Fibroblast of mammary gland (primary cell): ENCODE data around the gene PLTP.

ENCODE experiments used
- DNase-seq: peaks from one replicate; pipeline ENCODE4 v3.0.0-alpha.2; 2010; ENCODE audit warnings: low read depth
- H3K4me3 ChIP-seq: 2 replicates; pipeline ENCODE4 v1.5.1; 2011; ENCODE audit warnings: low read depth, mild to moderate bottlenecking, low read length, moderate library complexity; ENCODE audit not compliant: control insufficient read depth
- CTCF ChIP-seq: conservative IDR thresholded peaks from 2 replicates; pipeline ENCODE4 v1.5.1; 2011; ENCODE audit warnings: low read depth, low read length, inconsistent platforms; ENCODE audit not compliant: control insufficient read depth, insufficient read depth

PLTP gene

GRCh38 chr20:45953672-45954071 is 41.7 kb upstream of the PLTP start:
- H3K4me3 ChIP-seq = no peak overlapping the region
- no peak for TF ChIP-seq CTCF
- DNase-seq = no peak

- H3K4me3 ChIP-seq = no peak overlapping the region
- DNase-seq = no peak
- TF ChIP-seq CTCF = no peak
These were observed 40.9 kb upstream of the PLTP start for GRCh38 chr20:45952861-45953260.

GRCh38 chr20:45951925-45952834 is 40.2 kb upstream of the PLTP start:
- no peak overlapping the region for H3K4me3 ChIP-seq
- DNase-seq = no peak
- no peak for TF ChIP-seq CTCF

- H3K4me3 ChIP-seq = no peak overlapping the region
- DNase-seq = no peak
- TF ChIP-seq CTCF = no peak
These were observed 38.3 kb upstream of the PLTP start for GRCh38 chr20:45950330-45950646.

- TF ChIP-seq CTCF = no peak
- no peak overlapping the region for H3K4me3 ChIP-seq
- no peak for DNase-seq
These were observed 37.8 kb upstream of the PLTP start for GRCh38 chr20:45949542-45950329.

- H3K4me3 ChIP-seq = no peak overlapping the region
- no peak for TF ChIP-seq CTCF
- DNase-seq = no peak
These were observed 37.0 kb upstream of the PLTP start for GRCh38 chr20:45948742-45949541.
